ENCODE results near the gene DNAH6.

DNA sequence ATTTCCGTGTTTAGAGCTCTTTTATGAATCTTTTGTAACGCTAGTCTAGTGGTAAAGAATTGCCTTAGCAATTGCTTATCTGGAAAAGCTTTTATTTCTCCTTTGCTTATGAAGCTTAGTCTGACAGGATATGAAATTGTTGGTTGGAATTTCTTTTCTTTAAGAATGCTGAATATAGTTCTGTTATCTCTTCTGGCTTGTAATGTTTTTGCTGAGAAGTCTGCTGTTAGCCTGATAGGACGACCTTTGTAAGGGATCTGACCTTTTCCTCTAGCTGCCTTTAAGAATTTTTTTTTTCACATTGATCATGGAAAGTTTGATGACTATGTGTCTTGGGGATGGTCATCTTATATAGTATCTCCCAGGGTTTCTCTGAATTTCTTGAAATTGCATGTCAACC, 263.5 kb downstream of the DNAH6 start:
- TF ChIP-seq, protein P1, sequence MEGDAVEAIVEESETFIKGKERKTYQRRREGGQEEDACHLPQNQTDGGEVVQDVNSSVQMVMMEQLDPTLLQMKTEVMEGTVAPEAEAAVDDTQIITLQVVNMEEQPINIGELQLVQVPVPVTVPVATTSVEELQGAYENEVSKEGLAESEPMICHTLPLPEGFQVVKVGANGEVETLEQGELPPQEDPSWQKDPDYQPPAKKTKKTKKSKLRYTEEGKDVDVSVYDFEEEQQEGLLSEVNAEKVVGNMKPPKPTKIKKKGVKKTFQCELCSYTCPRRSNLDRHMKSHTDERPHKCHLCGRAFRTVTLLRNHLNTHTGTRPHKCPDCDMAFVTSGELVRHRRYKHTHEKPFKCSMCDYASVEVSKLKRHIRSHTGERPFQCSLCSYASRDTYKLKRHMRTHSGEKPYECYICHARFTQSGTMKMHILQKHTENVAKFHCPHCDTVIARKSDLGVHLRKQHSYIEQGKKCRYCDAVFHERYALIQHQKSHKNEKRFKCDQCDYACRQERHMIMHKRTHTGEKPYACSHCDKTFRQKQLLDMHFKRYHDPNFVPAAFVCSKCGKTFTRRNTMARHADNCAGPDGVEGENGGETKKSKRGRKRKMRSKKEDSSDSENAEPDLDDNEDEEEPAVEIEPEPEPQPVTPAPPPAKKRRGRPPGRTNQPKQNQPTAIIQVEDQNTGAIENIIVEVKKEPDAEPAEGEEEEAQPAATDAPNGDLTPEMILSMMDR (conservative IDR thresholded peaks at IDR 0.05 in 1 of 2, IDR thresholded peaks at IDR 0.05 in 1 of 2; ENCODE audit: extremely low read depth in 1 of 2, insufficient read depth in 1 of 2, low read depth in 1 of 2, low read length in 2 of 2): no peak
- TF ChIP-seq EZH2 (IDR thresholded peaks at IDR 0.05; ENCODE audit: borderline replicate concordance, low read length): no peak

All from mammary epithelial cell (primary cell).